HG03175 (cell line): Measurements from ENCODE around the gene JAK2.
"Not testable (repeated sequence)": the region's sequence is repeated elsewhere in the genome, so short reads cannot be mapped to it uniquely, and the experiment has no call there.

Experiments
- ATAC-seq: cut with Tn5 transposase; IDR thresholded peaks from one replicate; pipeline ENCODE4 v1.9.1; 2021; ENCODE audit warnings: mild to moderate bottlenecking, moderate library complexity; ENCODE audit not compliant: unreplicated experiment

JAK2 gene

GRCh38 chr9:4984621-4985385, at the start of gene JAK2:
TSS of gene JAK2 (plus strand) at chr9:4985272. CDS start at chr9:5021988, 36,716 bp downstream.
- ATAC-seq = peak; percentile 63

GRCh38 chr9:4936277-4936676, 48.8 kb upstream of the JAK2 start:
- ATAC-seq = no peak

DNA sequence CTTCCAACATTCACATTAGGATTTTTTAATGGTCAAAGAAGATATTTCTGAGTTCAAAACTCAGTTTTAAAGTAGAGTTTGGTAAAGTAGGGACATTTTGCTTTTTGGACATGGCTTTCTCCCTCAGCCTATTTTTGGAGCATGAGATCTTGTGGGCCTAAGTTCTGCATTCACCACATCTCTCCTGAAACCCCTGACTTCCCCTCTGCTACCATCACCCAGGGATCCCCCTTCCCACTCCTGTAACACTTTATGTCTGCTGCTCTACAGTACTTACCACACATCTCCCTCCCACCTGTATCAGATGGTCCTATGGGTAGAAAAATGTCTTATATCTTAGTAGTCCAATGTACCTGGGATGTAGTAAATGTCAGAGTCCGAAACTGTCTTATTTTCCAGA, 48.2 kb upstream of the JAK2 start:
- ATAC-seq = peak; percentile 30

DNA sequence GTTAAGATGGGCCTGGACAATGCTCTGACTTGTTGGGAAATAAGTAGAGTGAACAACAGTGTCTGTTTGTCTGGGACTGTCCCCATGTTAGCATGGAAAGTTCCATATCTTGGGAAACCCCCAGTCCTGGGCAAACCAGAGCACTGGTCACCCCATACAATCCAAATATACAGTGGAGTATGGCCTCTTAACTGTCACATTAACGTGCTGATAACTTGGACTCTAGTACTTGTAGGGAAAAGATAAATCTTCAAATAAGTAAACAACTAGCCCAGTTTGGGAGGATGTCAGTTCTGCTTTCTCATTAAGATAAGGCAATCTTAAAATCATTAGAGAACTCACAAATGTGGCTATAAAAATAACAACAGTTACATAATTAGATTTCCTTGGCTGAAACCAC, 47.6 kb upstream of the JAK2 start:
- ATAC-seq = no peak

GRCh38 chr9:4938496-4938895, 46.6 kb upstream of the JAK2 start:
- no peak for ATAC-seq

DNA sequence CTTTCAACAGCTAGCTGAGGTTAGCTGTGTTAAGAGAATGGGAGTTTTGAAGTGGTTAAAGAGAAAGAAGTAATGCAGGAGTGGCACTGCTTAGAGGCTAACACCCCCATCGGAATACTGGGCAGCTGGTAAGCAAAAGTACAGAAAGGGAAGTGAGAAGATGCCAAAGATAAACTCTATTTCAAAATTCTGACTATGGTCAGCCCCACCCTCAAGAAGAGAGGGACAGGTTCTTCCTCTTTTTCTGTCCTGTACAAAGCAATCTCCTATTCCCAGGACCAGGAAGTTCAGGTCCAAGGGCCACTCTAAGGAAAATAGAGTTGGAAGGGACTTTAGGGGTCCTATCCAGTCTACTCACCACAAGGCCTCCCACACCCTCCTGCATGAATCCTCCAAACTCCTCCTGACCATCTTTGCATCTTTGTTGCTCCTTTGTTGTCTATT, 45.9 kb upstream of the JAK2 start:
- peak; percentile 89 for ATAC-seq

GRCh38 chr9:4942042-4942691, 42.9 kb upstream of the JAK2 start:
- not testable (repeated sequence) for ATAC-seq

DNA sequence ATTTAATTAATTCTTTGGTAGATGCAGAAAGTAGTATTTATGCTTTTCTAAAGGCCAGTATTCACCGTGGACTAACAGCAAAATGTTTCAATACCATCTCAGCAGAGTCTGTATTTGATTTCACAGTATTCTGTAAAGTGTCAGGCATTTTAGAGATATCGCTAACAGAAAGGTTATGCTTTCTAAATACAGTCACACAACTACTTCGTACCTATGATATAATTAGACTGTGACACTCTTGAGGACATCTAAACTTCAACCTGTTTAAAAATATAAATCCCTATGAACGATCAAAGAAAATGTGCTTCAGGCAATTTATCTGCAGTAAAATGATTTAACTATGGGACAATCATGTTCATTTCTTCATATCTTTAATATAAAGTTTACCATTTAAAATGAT, 41.7 kb upstream of the JAK2 start:
- no peak for ATAC-seq

DNA sequence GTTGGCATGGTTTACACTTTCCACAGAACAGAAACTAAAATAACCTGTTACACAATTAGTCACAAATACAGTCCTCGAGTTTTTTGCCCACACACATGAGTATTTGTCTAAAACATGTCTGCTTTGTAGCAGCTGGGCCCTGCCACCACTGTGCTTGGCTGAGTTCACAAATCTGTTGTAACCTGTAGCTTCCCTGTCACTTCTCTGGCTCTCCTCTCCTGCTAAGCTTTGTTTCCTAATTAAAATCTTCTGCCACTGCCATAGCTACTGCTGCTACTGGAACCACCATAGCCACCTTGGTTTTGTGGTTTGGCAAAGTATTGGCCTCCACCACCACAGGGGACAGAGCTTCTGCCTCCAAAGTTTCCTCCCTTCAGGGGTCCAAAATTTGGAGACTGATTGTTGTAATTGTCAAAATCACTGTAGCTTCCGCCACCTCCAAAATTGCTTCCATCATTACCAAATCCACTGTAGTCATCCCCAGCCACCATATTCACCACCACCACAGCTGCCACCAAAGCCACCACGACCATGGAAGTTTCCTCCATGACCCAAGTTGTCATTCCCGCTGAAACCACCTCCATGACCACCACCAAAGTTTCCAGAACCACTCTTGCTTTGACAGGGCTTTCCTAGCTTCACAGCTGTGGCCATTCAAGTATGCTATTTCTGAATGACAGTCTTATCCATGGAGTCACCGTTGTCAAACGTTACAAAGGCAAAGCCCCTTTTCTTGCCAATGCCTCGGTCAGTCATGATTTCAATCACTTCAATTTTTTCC, 40.5 kb upstream of the JAK2 start:
- ATAC-seq = not testable (repeated sequence)

GRCh38 chr9:4946937-4947336, 38.1 kb upstream of the JAK2 start:
- ATAC-seq = no peak

- no peak for ATAC-seq
Measured at GRCh38 chr9:4955836-4956235, 29.2 kb upstream of the JAK2 start.

DNA sequence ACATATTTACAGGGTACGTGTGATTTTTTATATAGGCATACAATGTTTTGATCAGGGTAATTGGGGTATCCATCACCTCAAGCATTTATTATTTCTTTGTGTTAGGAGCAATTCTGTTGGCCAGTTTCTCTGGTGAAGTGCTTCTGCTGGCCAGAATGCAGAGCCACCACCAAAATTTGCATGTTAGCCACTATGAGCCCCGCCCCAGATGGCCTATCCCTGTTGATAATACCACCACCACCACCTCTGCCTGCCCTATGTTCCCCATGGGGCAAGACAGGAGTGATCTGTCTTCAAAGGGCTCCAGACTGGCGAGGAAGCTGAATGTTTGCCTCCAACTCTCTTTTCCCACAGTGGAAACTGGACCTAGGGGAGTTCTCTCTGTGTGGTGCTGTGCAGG, 26.0 kb upstream of the JAK2 start:
- no peak for ATAC-seq

DNA sequence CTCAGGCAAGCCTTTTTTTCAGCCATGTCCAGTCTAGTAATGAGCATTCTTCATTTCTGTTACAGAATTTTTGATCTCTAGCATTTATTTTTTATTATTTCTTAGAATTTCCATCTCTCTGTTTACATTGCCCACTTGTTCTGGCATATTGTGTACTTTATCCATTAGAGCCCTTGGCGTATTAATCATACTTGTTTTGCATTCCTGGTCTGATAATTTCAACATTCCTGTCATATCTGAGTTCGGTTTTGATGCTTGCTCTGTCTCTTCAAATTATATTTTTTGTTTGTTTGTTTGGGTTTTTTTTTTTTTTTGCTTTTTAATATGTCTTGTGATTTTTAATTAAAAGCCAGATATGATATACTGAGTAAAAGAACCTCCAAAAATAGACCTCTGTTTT, 23.0 kb upstream of the JAK2 start:
- ATAC-seq = no peak

DNA sequence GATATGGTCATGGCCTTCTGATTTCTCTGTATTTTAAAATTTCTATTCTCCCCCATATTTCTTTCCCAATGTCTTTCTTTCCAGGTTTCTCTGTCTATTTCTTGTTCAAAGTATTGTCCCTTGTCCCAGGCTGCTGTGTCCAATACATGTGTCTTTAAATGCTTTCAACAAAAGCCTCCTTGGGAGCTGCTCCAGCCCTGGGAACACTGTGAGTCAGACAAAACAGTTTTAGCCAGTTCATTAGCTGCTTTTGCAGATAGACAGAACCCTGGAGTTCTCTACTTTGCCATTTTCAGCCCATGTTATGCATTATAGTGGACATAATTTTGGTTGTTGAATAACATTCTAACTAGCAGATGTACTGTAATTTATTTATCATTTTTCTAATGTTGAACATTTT, 20.5 kb upstream of the JAK2 start:
- ATAC-seq = no peak

- no peak for ATAC-seq
Measured at GRCh38 chr9:4965174-4965821, 19.8 kb upstream of the JAK2 start.

GRCh38 chr9:4967523-4967922, 17.5 kb upstream of the JAK2 start:
- ATAC-seq = no peak

GRCh38 chr9:4969130-4969529, 15.9 kb upstream of the JAK2 start:
- ATAC-seq = no peak

DNA sequence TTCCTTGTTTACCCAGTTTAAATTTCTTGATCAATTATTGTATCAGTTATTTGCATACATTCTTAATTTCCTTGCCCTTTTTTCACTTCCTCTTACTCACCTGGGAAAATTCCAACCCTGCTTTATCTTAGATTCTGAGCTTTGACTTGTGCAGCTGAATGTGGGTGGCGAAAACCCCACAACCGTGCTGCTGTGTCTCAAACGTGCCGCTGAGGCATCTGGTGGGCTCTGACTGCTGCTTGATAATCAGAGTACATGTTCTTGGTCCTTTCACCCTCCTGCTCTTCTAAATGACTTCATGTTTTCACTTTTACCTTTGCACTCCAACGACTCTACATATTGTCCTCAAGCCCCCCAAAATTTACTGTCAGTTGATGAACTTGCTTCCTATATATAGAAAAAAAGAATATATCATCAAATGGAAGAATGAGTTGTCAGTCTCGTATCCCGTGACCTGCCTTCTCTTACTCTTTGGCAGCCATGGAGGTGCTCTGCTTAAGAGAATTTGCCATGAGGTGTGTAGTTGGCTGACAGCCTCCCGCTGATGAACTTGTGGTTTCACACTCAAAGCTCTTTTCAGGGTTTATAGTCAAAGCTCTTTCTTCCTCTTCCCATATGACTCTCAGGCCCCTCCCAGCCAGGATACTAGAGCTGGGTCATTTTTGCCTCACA, 14.0 kb upstream of the JAK2 start:
- peak; percentile 94 for ATAC-seq

DNA sequence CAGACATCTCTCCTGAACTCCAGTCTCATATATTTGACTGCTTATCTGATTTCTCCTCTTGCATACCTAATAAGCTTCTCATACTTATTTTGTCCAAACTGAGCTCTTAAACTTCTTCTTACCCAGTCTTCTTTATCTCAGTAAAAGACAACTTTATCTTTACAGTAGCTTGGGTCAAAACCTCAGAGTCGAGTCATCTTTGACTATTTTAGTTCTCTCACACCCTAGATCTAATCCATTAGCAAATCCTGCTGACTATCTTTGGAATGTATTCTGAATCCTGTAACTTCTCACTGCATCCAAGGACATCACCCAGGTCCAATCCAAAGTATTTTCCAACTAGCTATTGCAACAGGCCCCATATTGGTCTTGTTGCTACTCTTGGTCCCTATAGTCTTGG, 11.8 kb upstream of the JAK2 start:
- ATAC-seq = no peak

- ATAC-seq = no peak
Measured at GRCh38 chr9:4973902-4974301, 11.2 kb upstream of the JAK2 start.

DNA sequence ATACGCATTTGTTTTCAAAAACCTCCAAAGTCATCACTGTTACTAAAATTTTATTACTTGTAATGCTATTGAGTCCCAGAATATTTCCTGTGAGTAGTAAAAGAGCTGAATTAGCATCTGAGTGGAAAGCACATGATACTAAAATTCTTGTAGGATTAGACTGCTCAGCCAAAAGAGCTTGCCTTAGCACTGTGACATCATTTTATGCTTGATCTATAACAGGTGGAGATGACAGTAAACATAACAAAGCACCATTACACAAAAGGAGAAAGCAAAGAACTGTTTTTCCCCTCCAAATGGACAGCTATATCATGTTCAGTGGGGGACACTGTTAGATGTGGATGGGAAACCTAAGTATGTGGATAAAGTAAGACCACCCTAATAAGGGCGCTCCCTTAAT, 5.8 kb upstream of the JAK2 start:
- no peak for ATAC-seq
